Islet precursor cell (in vitro differentiated cells): ENCODE measurements around the gene KIR2DL3.
"Not testable (repeated sequence)": the region's sequence is repeated elsewhere in the genome, so short reads cannot be mapped to it uniquely, and the experiment has no call there.

Experiments
- DNase-seq: peaks from one replicate; pipeline ENCODE4 v3.0.0-alpha.2; 2018

Gene KIR2DL3

DNA sequence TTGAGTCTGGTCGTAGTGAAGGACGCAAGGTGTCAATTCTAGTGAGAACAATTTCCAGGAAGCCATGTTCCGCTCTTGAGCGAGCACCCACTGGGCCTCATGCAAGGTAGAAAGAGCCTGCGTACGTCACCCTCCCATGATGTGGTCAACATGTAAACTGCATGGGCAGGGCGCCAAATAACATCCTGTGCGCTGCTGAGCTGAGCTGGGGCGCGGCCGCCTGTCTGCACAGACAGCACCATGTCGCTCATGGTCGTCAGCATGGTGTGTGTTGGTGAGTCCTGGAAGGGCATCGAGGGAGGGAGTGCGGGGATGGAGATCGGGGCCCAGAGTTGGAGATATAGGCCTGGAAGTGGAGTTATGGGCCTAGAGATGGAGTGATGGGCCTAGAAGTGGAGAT, at the start of gene KIR2DL3:
TSS of gene KIR2DL3 (plus strand) at position 208 of the 400 bp plus-strand sequence. CDS start at position 241, 33 bp downstream.
- DNase-seq = not testable (repeated sequence)

DNA sequence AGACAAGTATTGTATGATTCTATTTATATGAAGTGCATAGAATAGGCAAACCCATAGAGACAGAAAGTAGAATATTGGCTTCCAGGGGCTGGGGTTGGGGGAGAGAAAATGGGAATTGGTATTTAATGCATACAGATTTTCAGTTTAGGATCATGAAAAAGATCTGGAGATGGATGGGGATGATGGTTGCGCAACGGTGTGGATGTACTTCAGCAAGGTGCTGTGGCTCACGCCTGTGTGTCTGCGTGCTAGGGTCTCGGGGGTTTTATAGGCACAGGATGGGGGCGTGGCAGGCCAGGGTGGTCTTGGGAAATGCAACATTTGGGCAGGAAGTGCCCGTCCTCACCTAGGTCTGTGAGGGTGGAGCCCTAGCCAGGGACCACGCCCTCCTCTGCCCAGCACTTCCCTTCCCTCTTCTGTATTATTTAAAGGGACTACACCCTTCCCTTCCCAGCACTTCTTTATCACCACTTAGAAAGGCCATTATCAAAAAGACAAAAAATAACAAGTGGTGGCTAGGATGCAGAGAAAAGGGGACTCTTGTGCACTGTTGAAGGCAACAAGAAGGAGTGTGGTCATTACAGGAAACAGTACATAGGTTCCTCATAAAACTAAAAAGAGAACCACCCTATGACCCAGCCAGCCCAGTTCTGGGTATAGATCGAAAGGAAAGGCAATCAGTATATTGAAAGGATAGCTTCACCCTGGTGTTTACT, 46.6 kb upstream of the KIR2DL3 start:
- DNase-seq = no peak

DNA sequence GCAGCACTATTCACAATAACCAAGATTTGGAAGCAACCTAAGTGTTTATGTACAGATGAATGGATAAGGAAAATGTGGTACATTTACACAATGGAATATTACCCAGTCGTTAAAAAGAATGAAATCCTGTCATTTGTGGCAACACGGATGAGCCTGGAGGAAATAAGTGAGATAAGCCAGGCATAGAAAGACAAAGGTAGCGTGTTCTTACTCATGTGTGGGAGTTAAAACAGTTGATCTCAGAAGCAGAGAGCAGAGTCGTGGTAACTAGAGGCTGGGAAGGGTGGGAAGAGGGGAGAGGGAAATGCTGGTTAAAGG, 46.1 kb upstream of the KIR2DL3 start:
- no peak for DNase-seq

DNA sequence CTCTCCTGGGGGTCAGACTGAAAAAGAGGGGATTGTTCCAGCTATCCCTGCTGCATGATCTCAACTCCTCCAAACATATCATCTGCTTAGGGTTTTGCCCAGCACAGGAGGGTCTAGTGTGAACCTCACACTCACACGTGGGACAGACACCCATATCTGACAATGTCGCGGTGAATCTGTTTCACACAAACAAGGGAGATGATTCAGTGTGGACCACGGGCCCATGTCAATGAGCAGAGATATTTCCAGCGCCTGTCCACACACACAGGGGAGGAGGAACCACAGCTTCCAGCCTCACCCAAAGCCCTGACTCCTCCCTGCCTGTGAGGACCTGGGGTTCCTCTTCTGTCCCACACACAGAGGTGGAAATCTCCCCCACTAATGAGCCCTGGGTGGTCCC, 43.7 kb upstream of the KIR2DL3 start:
- no peak for DNase-seq

DNA sequence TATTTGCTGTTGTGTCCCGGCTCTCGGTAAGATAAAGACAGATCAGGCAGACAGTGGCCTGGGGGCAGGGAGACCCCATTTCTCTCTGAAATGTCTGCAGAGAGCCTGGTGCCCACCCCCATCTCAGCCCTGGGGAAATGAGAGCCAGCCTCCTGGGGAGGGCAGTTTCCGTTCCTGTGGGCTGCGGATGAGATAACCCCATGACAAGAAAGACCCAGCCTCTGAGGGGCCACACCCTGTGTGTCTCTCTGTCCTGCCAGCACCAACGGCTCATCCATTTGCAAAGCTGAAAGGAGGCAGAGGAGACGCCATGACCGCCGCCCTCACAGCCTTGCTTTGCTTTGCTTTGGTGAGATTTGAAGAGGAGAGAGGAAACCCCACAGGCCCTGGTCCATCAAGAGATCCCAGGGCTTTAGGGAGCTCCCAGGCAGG, 42.2 kb upstream of the KIR2DL3 start:
- no peak for DNase-seq

DNA sequence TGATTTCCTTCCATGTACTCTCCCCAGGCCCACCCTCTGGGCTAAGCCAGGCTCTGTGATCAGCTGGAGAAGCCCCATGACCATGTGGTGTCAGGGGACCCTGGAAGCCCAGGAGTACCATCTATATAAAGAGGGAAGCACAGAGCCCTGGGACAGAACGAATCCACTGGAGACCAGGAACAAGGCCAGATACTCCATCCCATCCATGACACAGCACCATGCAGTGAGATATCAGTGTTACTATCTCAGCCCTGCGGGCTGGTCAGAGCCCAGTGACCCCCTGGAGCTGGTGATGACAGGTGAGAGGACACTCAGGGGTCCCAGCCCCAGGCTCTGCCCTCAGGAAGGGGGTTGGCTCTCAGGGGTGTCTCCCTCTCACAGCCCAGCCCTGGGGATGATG, 41.5 kb upstream of the KIR2DL3 start:
- DNase-seq = no peak

DNA sequence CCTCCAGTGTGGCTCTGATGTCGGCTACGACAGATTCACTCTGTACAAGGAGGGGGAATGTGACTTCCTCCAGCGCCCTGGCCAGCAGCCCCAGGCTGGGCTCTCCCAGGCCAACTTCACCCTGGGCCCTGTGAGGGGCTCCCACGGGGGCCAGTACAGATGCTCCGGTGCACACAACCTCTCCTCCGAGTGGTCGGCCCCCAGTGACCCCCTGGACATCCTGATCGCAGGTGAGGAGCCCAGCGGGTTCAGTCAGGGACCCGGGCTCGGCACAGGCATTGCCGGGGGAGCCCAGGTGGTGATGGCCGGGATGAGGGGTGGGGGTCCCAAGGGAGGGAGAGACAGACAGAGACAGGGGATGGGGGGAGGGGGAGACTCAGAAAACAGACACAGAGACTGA, 40.6 kb upstream of the KIR2DL3 start:
- not testable (repeated sequence) for DNase-seq

DNA sequence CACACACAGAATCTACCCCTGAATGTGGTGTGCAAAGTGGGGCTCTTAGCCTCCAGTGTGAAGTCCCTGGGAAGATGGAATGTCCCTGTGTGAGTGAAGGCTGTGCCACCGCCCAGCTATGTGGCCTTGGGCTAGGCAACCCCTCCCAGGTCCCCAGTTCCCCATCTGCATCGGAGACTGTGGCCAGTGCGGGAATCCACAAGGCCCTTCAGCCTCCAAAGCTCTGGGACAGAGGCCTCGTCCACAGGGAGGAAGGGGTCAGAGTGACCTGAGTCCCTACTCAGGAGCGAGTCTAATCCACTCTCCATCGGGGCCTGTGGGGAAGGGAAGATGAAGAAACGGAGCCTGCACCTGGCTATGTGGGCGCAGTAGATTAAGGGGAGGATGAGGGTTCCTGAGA, 33.4 kb upstream of the KIR2DL3 start:
- DNase-seq = no peak

DNA sequence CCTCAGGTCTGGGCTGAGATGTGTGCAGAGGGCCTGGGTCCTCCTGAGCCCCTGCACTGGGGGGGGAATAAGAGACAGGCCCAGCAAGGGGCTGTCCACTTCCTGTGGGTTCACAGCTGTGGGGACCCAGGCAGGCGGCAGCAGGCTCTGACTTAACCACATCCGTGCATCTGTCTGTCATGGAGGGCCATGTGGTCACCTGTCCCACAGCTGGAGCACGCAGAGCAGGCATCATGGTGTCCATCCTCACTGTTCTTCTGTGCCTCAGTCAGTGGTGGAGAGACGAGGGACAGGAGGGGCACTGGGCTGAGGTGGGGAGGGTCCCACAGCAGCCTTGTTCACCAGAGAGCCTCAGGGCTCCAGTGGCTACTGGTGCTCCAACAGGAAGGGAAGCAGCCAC, 30.4 kb upstream of the KIR2DL3 start:
- DNase-seq = no peak

DNA sequence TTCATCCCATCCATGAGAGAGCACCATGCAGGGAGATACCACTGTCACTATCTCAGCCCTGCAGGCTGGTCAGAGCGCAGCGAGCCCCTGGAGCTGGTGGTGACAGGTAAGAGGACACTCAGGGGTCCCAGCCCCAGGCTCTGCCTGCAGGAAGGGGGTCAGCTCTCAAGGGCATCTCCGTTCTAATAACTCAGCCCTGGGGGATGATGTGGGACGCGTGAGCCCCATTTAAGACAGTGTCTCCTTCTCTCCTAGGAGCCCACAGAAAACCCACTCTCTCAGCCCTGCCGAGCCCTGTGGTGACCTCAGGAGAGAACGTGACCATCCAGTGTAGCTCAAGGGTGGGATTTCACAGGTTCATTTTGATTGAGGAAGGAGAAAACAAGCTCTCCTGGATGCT, 29.5 kb upstream of the KIR2DL3 start:
- no peak for DNase-seq

DNA sequence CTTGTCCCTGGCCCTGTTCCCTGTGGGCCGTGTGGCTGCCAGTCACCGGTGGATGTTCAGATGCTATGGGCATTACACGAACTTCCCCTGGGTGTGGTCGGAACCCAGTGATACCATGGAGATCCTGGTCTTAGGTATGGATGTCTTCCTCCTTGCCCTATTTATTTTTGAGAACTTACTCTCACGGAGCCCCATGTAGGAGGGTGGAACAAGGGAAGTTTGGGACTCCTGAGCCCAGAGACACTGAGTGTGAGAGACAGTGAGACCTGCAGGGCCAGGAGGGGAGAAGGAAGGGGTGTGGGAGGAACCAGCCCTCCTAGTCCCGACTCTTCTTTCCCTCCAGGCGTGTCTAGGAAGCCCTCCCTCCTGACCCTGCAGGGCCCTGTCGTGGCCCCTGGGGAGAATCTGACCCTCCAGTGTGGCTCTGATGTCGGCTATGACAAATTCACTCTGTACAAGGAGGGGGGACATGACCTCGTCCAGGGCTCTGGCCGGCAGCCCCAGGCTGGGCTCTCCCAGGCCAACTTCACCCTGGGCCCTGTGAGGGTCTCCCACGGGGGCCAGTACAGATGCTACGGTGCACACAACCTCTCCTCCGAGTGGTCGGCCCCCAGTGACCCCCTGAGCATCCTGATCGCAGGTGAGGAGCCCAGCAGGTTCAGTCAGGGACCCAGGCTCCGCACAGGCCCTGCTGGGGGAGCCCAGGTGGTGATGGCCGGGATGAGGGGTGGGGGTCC, 28.9 kb upstream of the KIR2DL3 start:
- no peak for DNase-seq

DNA sequence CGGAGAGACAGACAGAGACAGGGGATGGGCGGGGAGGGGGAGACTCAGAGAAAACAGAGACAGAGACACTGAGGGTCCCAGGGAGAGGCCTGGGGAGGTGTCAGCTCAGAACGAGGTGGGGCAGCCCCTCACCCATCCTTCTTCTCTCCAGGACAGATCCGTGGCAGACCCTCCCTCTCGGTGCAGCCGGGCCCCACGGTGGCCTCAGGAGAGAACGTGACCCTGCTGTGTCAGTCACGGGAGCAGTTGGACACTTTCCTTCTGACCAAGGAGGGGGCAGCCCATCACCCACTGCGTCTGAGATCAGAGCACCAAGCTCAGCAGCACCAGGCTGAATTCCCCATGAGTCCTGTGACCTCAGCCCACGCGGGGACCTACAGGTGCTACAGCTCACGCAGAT, 28.4 kb upstream of the KIR2DL3 start:
- DNase-seq = not testable (repeated sequence)

DNA sequence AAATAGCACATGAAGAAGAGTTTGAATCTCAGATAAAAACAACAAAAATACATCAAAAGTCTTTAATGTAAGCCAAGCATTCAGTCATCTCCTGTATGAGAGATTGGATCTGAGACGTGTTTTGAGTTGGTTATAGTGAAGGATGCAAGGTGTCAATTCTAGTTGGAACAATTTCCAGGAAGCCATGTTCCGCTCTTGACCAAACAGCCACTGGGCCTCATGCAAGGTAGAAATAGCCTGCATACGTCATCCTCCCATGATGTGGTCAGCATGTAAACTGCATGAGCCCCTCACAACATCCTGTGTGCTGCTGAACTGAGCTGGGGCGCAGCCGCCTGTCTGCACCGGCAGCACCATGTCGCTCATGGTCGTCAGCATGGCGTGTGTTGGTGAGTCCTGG, 14.2 kb upstream of the KIR2DL3 start, which contains the start of gene KIR3DL3:
TSS of gene KIR3DL3 (plus strand) at position 301 of the 400 bp plus-strand sequence. CDS start at position 356, 55 bp downstream.
- DNase-seq = no peak

DNA sequence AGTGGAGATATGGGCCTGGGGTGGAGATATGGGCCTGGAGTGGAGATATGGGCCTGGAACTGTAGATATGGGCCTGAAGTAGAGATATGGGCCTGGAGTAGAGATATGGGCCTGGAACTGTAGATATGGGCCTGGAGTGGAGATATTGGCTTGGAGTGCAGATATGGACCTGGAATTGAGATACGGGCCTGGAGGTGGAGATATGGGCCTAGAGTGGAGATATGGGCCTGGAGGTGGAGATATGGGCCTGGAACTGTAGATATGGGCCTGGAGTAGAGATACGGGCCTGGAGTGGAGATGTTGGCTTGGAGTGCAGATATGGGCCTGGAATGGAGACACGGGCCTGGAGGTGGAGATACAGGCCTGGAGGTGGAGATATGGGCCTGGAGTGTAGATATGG, 13.7 kb upstream of the KIR2DL3 start:
- no peak for DNase-seq

DNA sequence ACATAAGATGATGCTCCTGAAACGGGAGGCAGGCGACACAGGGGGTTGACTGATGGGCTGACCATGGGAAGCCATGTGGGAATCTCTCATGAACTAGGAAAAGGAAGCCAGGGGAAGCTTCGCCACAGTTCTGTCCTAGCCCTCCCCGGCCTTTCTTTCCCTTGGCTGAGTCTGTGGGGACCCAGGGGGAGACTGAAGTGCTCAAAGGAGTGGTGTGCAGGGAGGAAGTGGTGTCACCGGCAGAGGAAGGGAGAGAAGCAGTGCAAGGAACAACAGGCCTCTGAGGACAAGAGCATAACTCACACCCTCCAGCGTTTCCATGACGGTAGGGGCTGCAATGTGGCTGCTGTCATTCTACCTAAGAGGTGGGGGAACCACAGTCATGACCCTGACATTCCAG, 13.0 kb upstream of the KIR2DL3 start:
- DNase-seq = no peak

DNA sequence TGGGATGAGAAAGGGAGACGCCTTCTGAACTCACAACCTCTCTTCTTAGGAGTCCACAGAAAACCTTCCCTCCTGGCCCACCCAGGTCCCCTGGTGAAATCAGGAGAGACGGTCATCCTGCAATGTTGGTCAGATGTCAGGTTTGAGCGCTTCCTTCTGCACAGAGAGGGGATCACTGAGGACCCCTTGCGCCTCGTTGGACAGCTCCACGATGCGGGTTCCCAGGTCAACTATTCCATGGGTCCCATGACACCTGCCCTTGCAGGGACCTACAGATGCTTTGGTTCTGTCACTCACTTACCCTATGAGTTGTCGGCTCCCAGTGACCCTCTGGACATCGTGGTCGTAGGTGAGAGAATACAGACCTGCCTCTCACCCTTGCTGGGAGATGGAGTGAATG, 10.8 kb upstream of the KIR2DL3 start:
- no peak for DNase-seq

DNA sequence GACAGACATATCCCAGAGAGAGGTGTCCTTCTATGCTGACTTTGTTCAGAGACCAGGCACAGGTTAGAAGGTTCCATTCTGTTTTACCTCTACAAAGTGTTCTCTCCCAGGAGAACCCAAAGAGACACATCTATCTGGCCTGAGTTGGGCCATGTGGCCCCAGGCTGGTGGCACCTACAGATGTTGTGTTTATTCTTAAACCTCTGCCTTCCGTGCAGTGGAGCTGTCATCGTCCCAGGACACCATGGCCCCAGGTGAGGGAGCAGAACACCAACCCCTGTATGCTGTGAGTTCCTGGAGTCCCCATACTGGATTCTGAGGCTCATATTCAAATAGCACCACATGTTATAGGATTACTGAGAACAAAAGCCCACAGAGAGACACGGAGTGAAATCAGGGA, 10.1 kb upstream of the KIR2DL3 start:
- no peak for DNase-seq

DNA sequence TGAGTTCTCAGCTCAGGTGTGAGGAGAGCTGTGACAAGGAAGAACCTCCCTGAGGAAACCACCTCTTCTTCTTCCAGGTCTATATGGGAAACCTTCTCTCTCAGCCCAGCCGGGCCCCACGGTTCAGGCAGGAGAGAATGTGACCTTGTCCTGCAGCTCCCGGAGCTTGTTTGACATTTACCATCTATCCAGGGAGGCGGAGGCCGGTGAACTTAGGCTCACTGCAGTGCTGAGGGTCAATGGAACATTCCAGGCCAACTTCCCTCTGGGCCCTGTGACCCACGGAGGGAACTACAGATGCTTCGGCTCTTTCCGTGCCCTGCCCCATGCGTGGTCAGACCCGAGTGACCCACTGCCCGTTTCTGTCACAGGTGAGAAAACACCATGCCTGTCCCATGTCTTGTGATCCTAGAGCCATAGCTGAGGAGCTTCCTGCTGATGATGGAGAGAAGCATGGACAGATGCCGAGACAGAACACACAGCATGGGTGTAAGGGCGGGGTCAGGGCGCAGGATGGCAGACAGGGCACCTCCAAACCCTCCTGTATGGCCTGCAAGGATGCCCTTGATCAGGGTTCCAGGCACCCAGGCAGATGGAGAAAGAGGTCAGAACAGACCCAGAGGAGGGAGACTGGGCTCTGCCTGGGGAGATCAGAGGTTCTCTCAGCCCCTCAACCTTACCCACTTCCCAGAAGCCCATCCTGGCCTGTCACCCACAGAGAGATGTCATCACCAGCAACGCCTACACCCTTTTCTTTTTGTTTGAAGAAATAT, 8.7 kb upstream of the KIR2DL3 start:
- no peak for DNase-seq

DNA sequence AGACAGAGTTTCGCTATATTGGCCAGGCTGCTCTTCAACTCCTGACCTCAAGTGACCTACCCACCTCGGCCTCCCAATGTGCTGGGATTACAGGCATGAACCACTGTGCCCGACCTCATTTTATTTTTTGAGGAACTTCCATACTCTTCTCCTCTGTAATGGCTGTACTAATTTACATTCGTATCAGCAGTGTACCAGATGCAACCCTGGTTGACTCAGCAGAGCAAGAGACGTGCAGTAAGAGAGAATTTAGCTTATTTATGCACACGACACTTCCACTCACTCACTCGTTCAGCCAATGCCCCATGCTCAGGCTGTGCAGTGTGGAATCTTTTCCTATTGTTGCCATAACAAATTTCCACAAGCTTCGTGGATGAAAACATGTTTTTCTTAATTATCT, 7.1 kb upstream of the KIR2DL3 start:
- no peak for DNase-seq

DNA sequence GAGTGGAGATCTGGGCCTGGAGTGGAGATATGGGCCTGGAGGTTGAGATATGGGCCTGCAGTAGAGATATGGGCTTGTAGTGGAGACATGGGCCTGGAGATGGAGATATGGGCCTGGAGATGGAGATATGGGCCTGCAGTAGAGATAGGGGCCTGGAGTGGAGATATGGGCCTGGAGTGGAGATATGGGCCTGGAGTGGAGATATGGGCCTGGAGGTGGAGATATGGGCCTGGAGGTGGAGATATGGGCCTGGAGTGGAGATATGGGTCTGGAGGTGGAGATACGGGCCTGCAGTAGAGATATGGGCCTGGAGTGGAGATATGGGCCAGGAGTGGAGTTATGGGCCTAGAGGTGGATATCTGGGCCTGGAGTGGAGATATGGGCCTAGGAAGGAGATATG, 402 bp downstream of the KIR2DL3 start:
- no peak for DNase-seq

DNA sequence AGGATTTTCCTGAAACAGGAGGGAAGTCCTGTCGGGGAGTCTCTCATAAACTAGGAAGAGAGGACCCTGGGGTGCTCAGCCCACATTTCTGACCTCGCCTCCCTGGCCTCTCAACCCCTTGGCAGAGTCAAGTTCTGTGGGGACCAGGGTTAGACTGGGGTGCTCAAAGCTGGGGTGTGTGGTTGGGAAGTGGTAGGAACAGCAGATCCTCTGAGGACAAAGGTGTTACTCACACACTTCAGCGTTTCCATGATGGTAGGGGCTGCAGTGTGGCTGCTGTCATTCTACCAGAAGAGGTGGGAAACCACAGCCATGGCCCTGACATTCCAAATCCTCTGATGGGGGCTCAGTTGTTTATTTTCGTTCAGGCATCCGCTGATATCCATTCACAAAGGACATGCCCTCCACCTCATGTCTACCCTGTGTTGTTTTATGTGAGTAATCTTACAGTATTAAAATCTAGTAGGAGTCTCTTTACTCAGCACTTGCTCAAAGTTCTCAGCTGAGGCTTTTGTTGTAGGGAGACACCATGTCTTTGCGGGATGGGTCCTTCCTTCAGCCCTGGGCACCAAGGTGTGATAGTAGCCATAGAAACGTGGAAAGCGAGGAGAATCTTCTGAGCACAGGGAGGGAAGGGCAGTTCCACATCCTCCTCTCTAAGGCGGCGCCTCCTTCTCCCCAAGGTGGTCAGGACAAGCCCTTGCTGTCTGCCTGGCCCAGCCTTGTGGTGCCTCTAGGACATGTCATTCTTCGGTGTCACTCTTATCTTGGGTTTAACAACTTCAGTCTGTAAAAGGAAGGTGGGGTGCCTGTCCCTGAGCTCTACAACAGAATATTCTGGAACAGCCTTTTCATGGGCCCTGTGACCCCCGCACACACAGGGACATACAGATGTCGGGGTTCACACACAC, 1.5 kb downstream of the KIR2DL3 start:
- DNase-seq = no peak

DNA sequence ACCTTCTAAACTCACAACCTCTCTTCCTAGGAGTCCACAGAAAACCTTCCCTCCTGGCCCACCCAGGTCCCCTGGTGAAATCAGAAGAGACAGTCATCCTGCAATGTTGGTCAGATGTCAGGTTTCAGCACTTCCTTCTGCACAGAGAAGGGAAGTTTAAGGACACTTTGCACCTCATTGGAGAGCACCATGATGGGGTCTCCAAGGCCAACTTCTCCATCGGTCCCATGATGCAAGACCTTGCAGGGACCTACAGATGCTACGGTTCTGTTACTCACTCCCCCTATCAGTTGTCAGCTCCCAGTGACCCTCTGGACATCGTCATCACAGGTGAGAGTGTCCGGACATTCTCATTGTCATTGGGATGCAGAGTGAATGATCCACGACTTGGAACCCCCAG, 3.6 kb downstream of the KIR2DL3 start:
- DNase-seq = not testable (repeated sequence)

DNA sequence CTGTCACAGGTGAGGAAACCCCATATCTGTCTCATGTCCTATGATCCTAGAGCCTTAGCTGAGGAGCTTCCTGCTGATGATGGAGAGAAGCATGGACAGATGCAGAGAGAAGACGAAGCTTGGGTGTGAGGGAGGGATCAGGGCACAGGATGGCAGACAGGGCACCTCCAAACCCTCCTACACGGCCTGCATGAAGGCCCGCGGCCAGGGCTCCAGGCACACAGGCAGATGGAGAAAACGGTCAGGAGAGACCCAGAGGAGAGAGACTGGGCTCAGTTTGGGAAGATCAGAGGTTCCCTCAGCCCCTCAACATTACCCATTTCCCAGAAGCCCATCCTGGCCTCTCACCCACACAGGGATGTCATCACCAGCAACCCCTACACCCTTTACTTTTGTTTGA, 5.8 kb downstream of the KIR2DL3 start:
- DNase-seq = not testable (repeated sequence)
